SK-MEL-5 (cell line): Measurements from ENCODE around the gene ULK2. TPM values are rescaled to one million over a fixed set of nuclear protein-coding genes. Genes with fewer than 3 reads are reported as not detected.
A peak's percentile ranks its signal among the peaks of the same experiment; 100 is the strongest.

ENCODE experiments used
- DNase-seq: peaks from one replicate; pipeline ENCODE4 v3.0.0-alpha.2; 2016; ENCODE audit warnings: low read depth, low spot score
- in situ Hi-C: cut with HindIII; loops from 2 replicates; pipeline ENCODE4 v1.10.0; 2016; ENCODE audit warnings: low sequenced_read_pairs, high pct_unique_total_duplicates, low pct_unique_long_range_greater_than_20kb
- total RNA-seq: library from RNA; depleted of rRNA; stranded (reverse); fragments of >200 nt; shearing (Covaris generic); gene quantifications from 2 replicates; pipeline ENCODE4 v1.2.3, GENCODE V29; 2014

ULK2 gene
- total RNA-seq, 1 experiment from 2014 or later: 6.5 TPM

- in situ Hi-C loops: no loop called here
- no peak for DNase-seq
These were observed 111.2 kb downstream of the ULK2 start for GRCh38 chr17:19756546-19756945.

GRCh38 chr17:19755821-19756510 is 111.8 kb downstream of the ULK2 start:
- in situ Hi-C loops: no loop called here
- DNase-seq: no peak

GRCh38 chr17:19755392-19755791 is 112.3 kb downstream of the ULK2 start:
- DNase-seq: no peak
- in situ Hi-C loops: no loop called here

GRCh38 chr17:19753661-19754463 is 113.9 kb downstream of the ULK2 start:
- peak; percentile 66 for DNase-seq
- in situ Hi-C loops: no loop called here

GRCh38 chr17:19753051-19753509 is 114.7 kb downstream of the ULK2 start:
- in situ Hi-C loops: no loop called here
- peak; percentile 44 for DNase-seq

GRCh38 chr17:19752216-19753050 is 115.3 kb downstream of the ULK2 start:
- in situ Hi-C loops: no loop called here
- DNase-seq: peak; percentile 14

- DNase-seq: no peak
- in situ Hi-C loops: no loop called here
These were observed 116.9 kb downstream of the ULK2 start for GRCh38 chr17:19750835-19751234.

- in situ Hi-C loops: no loop called here
- no peak for DNase-seq
These were observed 117.6 kb downstream of the ULK2 start for GRCh38 chr17:19750020-19750572.

- in situ Hi-C loops: no loop called here
- DNase-seq: no peak
These were observed 118.9 kb downstream of the ULK2 start for GRCh38 chr17:19748807-19749193.

- DNase-seq: no peak
- in situ Hi-C loops: no loop called here
These were observed 119.6 kb downstream of the ULK2 start, which contains the start of gene ALDH3A1 for GRCh38 chr17:19747829-19748806. Gene ALDH3A1 (minus strand): TSS chr17:19748298. CDS start chr17:19745129, 3,169 bp downstream.

GRCh38 chr17:19747159-19747719 is 120.5 kb downstream of the ULK2 start:
- in situ Hi-C loops: no loop called here
- DNase-seq: no peak

- in situ Hi-C loops: no loop called here
- DNase-seq: no peak
These were observed 121.2 kb downstream of the ULK2 start for GRCh38 chr17:19746517-19746916.

GRCh38 chr17:19744922-19745757 is 122.6 kb downstream of the ULK2 start:
- in situ Hi-C loops: no loop called here
- DNase-seq: peak; percentile 81

- in situ Hi-C loops: no loop called here
- no peak for DNase-seq
These were observed 123.2 kb downstream of the ULK2 start for GRCh38 chr17:19744492-19744891.
